MM.1S (cell line): Measurements from ENCODE around the gene KRTAP10-4.
"Not testable (repeated sequence)": the region's sequence is repeated elsewhere in the genome, so short reads cannot be mapped to it uniquely, and the experiment has no call there.

Experiments used
- DNase-seq: peaks from one replicate; pipeline ENCODE4 v3.0.0-alpha.2; 2015
- H2AFZ ChIP-seq: fragments of 300-600 bp; sonication (generic); 2 replicates; pipeline ENCODE4 v1.6.0; 2016; ENCODE audit warnings: antibody characterized with exemption, low read length
- H3F3A ChIP-seq: fragments of 300-600 bp; sonication (generic); 2 replicates; pipeline ENCODE4 v1.6.1; 2016; ENCODE audit warnings: mild to moderate bottlenecking, antibody characterized with exemption, low read length, moderate library complexity, mixed read lengths; ENCODE audit not compliant: insufficient read depth
- H3K27ac ChIP-seq: fragments of 300-600 bp; sonication (generic); 2 replicates; pipeline ENCODE4 v1.5.1; 2016; ENCODE audit warnings: mild to moderate bottlenecking, low read length
- H3K27me3 ChIP-seq: fragments of 300-600 bp; sonication (generic); replicated peaks from 2 replicates; pipeline ENCODE4 v1.6.0; 2016; ENCODE audit warnings: low read length; ENCODE audit not compliant: insufficient read depth
- H3K36me3 ChIP-seq: fragments of 300-600 bp; sonication (generic); replicated peaks from 2 replicates; pipeline ENCODE4 v1.6.1; 2016; ENCODE audit warnings: mild to moderate bottlenecking, low read length, mixed read lengths; ENCODE audit not compliant: insufficient read depth
- H3K4me1 ChIP-seq: fragments of 300-600 bp; sonication (generic); 2 replicates; pipeline ENCODE4 v1.6.1; 2016; ENCODE audit warnings: low read length, mixed read lengths
- H3K4me2 ChIP-seq: fragments of 300-600 bp; sonication (generic); 2 replicates; pipeline ENCODE4 v1.6.0; 2016; ENCODE audit warnings: low read depth, low read length
- H3K4me3 ChIP-seq: fragments of 300-600 bp; sonication (generic); 2 replicates; pipeline ENCODE4 v1.5.1; 2016; ENCODE audit warnings: low read length, mixed read lengths
- H3K79me2 ChIP-seq: fragments of 300-600 bp; sonication (generic); 2 replicates; pipeline ENCODE4 v1.6.1; 2016; ENCODE audit warnings: mixed run types, low read length, mixed read lengths
- H3K9ac ChIP-seq: fragments of 300-600 bp; sonication (generic); 2 replicates; pipeline ENCODE4 v1.6.1; 2016; ENCODE audit warnings: low read length, mixed read lengths
- H3K9me2 ChIP-seq: fragments of 300-600 bp; sonication (generic); replicated peaks from 2 replicates; pipeline ENCODE4 v1.6.1; 2016; ENCODE audit warnings: mild to moderate bottlenecking, low read length, mixed read lengths; ENCODE audit not compliant: insufficient read depth
- H3K9me3 ChIP-seq: fragments of 300-600 bp; sonication (generic); replicated peaks from 2 replicates; pipeline ENCODE4 v1.6.1; 2016; ENCODE audit warnings: mild to moderate bottlenecking, low read length, mixed read lengths; ENCODE audit not compliant: insufficient read depth
- H4K20me1 ChIP-seq: fragments of 300-600 bp; sonication (generic); 2 replicates; pipeline ENCODE4 v1.6.1; 2016; ENCODE audit warnings: mild to moderate bottlenecking, low read length, moderate library complexity, mixed read lengths; ENCODE audit not compliant: insufficient read depth
- EZH2 ChIP-seq: fragments of 300-600 bp; sonication (generic); optimal IDR thresholded peaks from 2 replicates; pipeline ENCODE3; 2017; ENCODE audit warnings: low read depth, mild to moderate bottlenecking, antibody characterized with exemption, low read length, mixed read lengths
- EZH2phosphoT487 ChIP-seq: fragments of 300-600 bp; sonication (generic); IDR thresholded peaks from 2 replicates; pipeline ENCODE4 v1.6.1; 2018; ENCODE audit warnings: antibody characterized with exemption, low read length
- TF ChIP-seq, protein P1 (sequence below): fragments of 300-600 bp; sonication (generic); IDR thresholded peaks from 2 replicates; pipeline ENCODE4 v1.5.1; 2016; ENCODE audit warnings: antibody characterized with exemption, low read length, mixed read lengths

Gene KRTAP10-4

DNA sequence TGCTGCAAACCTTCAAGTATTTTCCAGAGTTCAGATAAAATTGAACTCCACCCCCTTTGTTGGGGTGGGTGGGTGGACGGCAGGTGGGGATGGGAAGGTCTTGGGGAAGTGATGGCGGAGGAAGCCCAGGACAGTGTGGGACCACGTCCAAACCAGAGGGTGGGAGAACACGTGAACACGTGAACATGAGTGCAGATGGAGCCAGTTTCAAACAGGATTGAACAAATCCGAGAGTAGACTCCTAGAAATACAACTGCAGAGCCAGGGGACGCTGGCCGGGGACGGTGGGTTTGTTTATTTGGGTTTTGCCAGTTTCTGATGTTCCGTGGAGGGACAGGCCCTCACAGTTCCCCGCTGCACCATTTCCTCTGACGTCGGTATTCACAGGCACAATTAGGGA, 25.1 kb upstream of the KRTAP10-4 start:
- DNase-seq, result no peak
- Histone ChIP-seq H3K4me2 (no peak overlapping the region), H4K20me1 (no peaks in the 10 kb centered on the region), H3K27ac (no peak overlapping the region), H3K9me2 (no peaks in the 10 kb centered on the region), H3K9me3 (no peaks in the 10 kb centered on the region), H3K79me2 (no peaks in the 10 kb centered on the region), H3K9ac (no peak overlapping the region), H3K4me3 (no peak overlapping the region), H3K27me3 (peaks cover 95% of the 10 kb centered on the region), H3K36me3 (no peaks in the 10 kb centered on the region), H3F3A (no peaks in the 10 kb centered on the region), H3K4me1 (no peaks in the 10 kb centered on the region), H2AFZ (no peak overlapping the region)
- TF ChIP-seq, protein P1, sequence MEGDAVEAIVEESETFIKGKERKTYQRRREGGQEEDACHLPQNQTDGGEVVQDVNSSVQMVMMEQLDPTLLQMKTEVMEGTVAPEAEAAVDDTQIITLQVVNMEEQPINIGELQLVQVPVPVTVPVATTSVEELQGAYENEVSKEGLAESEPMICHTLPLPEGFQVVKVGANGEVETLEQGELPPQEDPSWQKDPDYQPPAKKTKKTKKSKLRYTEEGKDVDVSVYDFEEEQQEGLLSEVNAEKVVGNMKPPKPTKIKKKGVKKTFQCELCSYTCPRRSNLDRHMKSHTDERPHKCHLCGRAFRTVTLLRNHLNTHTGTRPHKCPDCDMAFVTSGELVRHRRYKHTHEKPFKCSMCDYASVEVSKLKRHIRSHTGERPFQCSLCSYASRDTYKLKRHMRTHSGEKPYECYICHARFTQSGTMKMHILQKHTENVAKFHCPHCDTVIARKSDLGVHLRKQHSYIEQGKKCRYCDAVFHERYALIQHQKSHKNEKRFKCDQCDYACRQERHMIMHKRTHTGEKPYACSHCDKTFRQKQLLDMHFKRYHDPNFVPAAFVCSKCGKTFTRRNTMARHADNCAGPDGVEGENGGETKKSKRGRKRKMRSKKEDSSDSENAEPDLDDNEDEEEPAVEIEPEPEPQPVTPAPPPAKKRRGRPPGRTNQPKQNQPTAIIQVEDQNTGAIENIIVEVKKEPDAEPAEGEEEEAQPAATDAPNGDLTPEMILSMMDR, result no peak
- TF ChIP-seq EZH2 (peak; percentile 34), EZH2phosphoT487 (no peak)

DNA sequence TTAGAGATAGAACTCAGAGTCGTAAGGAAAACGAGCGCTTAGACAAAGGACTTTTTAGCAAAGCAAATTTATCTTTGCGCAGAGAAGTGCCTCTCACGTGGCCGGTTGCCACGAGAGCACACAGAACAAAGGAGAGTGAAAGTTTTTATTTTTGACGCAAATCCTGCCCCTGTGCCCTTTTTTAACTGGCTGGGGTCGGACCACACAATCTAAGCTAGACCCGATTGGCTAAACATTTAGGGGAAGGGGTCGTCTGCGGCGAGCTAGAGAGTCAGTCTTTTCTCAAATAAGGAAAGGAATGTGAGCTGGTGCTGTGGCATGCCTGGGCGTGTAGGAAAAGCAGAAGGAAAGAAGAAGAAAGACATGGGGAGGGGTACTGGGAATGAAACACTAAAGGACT, 24.6 kb upstream of the KRTAP10-4 start:
- H3K27ac ChIP-seq, result no peak overlapping the region
- no peak overlapping the region for H3K4me3 ChIP-seq
- H3F3A ChIP-seq, result no peaks in the 10 kb centered on the region
- no peaks in the 10 kb centered on the region for H3K9me2 ChIP-seq
- H3K27me3 ChIP-seq, result peaks cover 95% of the 10 kb centered on the region
- H3K9ac ChIP-seq, result no peak overlapping the region
- H3K4me1 ChIP-seq, result no peaks in the 10 kb centered on the region
- H4K20me1 ChIP-seq, result no peaks in the 10 kb centered on the region
- DNase-seq, result no peak
- no peaks in the 10 kb centered on the region for H3K36me3 ChIP-seq
- H3K4me2 ChIP-seq, result no peak overlapping the region
- TF ChIP-seq, protein P1, result no peak
- no peak for TF ChIP-seq EZH2phosphoT487
- TF ChIP-seq EZH2, result no peak
- H2AFZ ChIP-seq, result no peak overlapping the region
- no peaks in the 10 kb centered on the region for H3K79me2 ChIP-seq
- H3K9me3 ChIP-seq, result no peaks in the 10 kb centered on the region

- no peak overlapping the region for H3K9ac ChIP-seq
- TF ChIP-seq EZH2phosphoT487, result no peak
- TF ChIP-seq, protein P1, result no peak
These were observed 23.9 kb upstream of the KRTAP10-4 start for GRCh38 chr21:44549525-44550211.

GRCh38 chr21:44550285-44550684, 23.2 kb upstream of the KRTAP10-4 start:
- H2AFZ ChIP-seq, H3K4me1 ChIP-seq, H3K4me2 ChIP-seq, DNase-seq, H3F3A ChIP-seq, H3K79me2 ChIP-seq, H3K27ac ChIP-seq, H3K9ac ChIP-seq, H3K9me2 ChIP-seq, H4K20me1 ChIP-seq, H3K9me3 ChIP-seq, H3K4me3 ChIP-seq, H3K36me3 ChIP-seq: not testable (repeated sequence)
- peaks cover 98% of the 10 kb centered on the region for H3K27me3 ChIP-seq

More at GRCh38 chr21:44549525-44550211, 23.9 kb upstream of the KRTAP10-4 start:
- Histone ChIP-seq H3K79me2 (no peaks in the 10 kb centered on the region), H3K4me3 (no peak overlapping the region), H3K4me2 (no peak overlapping the region), H4K20me1 (no peaks in the 10 kb centered on the region), H3K9me2 (no peaks in the 10 kb centered on the region), H3K36me3 (no peaks in the 10 kb centered on the region), H2AFZ (no peak overlapping the region), H3K4me1 (no peaks in the 10 kb centered on the region), H3K27ac (no peak overlapping the region), H3F3A (no peaks in the 10 kb centered on the region), H3K9me3 (no peaks in the 10 kb centered on the region), H3K27me3 (peaks cover 95% of the 10 kb centered on the region)
- DNase-seq, result no peak
